HUDEP-2 (cell line): Measurements from ENCODE around the gene CREBZF.
A peak's percentile ranks its signal among the peaks of the same experiment; 100 is the strongest.
"Not testable (repeated sequence)": the region's sequence is repeated elsewhere in the genome, so short reads cannot be mapped to it uniquely, and the experiment has no call there.

Experiments used
- DNase-seq, 76 experiments: peaks; one replicate each; lab custom pipeline; 2025; ENCODE audit not compliant: unreplicated experiment in 76 of 76; lab: John Stamatoyannopoulos, UW

Gene CREBZF

DNA sequence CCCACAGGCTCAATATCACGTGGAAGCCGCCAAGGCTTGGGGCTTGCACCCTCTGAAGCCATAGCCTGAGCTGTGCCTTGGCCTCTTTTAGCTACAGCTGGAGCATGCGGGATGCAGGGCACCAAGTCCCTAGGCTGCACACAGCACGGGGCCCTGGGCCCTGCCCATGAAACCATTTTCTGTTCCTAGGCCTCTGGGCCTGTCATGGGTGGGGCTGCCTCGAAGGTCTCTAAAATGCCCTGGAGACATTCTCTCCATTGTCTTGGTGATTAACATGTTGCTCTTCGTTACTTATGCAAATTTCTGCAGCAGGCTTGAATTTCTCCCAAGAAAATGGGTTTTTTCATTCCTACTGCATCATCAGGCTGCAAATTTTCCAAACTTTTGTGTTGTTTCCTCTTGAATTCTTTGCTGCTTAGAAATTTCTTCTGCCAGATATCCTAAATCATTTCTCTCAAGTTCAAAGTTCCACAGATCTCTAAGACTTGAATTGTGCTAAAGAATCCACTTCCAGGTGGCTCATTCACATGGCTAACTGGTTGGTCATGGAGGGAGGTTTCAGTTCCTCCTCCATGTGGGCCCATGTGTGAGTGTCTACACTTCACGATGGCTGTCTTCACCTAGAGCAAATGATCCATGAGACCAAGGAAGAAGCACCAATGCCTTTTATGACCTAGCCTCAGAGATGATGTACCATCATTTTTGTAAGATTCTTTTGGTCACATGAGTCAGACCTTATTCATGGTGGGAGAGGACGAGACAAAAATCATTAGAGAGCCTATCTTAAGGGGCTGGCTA is 7.4 kb upstream of the CREBZF start:
- no peak for DNase-seq

DNA sequence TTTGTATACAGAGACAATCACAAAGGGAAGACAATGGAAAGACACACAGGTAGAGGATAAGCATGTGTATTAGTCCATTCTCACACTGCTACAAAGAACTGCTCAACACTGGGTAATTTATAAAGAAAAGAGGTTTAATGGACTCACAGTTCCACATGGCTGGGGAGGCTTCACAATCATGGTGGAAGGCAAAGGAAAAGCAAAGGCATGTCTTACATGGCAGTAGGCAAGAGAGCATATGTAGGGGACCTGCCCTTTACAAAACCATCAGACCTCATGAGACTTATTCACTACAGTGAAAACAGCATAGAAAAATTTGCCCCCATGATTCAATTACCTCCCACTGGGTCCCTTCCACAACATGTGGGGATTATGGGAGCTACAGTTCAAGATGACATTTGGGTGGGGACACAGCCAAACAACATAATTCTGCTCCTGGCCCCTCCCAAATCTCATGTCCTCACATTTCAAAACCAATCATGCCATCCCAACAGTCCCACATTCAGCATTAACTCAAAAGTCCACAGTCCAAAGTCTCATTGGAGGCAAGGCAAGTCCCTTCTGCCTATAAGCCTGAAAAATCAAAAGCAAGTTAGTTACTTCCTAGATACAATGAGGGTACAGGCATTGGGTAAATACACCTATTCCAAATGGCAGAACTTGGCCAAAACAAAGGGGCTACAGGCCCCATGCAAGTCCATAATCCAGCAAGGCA is 6.2 kb upstream of the CREBZF start:
- not testable (repeated sequence) for DNase-seq

DNA sequence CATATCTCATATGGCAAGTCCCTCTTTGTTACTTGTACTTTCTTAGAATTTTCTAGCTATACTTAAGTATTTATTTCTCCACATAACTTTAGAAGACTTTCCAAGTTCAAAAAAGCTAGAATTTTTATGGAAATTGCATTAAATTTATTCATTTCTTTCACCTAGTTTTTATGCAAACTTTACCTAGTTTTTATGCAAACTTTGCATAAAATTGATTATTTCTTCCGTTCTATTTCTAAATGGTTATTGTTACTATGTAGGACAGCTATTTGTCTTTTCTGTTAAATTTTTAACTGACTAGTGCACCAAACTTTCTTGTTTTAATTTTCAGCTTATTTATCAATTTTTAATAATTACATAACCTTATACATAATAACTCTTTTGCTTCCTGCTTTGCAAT is 3.2 kb upstream of the CREBZF start:
- no peak for DNase-seq

DNA sequence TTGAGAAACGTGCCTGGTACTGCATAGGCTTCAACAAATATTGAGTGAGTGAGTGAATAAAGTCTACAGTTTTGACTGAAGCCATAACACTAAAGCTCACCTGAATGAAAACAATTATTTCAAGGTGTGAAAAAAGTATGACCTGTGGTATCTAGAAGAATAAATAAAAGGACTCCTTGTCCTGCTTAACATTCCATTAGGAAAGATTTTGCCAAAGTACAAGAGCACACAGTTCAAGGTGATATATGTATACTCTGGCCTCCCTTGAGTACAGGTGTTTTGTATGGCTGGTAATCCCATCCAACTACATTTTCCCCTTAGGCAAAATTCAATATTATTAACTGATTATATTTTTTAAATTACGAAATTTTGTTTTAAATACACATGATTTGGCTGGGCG is 1.8 kb upstream of the CREBZF start:
- no peak for DNase-seq

DNA sequence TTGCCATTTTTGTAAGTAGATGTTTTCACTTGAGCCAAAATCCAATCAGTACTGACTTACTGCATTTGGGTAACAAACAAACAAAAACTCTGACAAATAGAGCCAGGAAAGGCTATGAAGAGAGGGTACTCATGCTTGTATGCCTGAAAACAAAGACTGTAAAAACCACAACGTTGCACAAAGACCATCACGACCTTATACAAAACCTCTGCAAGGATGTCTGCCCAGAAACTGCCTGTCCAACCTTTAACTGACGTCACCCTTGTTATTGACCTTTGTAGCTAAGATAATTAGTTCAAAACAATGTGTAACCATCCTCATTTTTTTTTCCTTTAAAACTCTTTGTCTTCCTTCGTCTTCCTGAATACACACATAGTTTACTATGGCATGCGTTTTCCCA is 804 bp upstream of the CREBZF start:
- no peak for DNase-seq

DNA sequence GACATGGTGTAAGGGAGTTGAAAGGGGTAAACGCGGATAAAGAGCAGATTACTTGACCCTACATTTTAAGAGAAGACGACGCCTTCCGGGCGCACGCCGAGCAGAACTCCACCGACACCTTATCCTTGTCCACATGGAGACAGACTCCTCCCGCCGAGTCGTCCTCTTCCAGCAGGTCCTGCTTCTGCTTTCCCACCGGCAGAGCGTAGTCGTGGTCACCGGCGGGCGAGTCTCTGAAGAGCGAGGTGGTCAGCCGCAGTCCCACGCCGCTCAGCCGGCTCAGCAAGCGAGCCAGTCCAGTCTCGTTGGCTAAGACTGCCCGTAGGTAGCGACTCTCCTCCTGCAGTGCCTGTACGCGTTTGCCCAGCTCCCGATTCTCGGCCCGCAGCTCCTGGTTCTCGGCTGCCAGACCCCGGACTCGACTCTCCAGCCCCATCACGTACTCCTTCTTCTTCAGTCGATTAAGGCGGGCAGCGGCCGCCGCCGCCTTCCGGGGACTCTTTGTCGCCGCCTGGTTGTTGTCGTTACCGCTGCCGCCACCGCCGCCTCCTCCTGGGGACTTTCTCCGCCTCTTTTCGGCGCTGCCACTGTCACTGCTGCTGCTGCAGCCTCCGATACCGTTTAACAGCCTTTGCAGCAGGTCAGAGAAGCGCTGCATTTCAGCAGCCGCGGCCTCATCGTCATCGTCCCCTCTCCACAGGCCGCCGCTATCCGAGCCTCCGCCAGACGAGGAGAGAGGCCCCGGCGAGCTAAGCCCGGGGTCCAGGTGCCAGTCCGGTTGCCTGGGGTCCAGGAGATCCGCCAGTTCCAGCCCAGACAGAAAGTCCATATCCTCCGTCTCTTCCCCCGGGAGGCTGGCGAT is 945 bp downstream of the CREBZF start:
- peak in 67 of 76 experiments; percentile 7 to 75 (median 57) for DNase-seq

DNA sequence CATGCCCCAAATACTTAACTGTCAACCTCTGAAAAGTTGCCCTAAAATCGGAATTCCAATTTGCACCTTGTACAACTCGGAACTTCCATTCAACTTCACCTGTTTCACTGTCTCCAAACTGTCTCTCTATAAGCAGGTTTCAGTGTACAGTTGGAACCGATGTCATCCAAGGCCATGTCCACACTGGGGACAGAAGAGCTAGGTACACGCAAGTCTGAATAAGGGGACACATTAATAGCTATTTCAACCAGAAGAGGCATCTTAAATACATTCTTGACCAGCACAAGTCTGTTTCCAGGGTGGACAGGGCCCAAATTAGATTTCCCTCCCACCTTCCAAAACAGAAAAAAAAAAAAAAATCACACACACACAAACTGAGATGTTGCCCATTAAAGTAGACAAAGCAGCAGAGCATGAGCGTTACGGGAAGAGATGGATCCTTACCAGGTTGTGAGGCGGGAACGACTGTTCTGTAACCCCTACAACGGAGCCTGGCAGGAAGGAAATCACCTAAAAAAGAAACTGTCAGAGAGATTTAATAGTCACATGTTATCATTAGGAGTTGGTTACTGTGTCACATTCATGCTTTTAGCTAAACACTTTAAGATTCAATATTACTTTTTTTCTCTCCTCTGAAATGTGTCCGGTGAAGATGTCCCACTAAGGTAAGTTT is 1.7 kb downstream of the CREBZF start:
- DNase-seq = peak in 1 of 76 experiments; percentile 2

DNA sequence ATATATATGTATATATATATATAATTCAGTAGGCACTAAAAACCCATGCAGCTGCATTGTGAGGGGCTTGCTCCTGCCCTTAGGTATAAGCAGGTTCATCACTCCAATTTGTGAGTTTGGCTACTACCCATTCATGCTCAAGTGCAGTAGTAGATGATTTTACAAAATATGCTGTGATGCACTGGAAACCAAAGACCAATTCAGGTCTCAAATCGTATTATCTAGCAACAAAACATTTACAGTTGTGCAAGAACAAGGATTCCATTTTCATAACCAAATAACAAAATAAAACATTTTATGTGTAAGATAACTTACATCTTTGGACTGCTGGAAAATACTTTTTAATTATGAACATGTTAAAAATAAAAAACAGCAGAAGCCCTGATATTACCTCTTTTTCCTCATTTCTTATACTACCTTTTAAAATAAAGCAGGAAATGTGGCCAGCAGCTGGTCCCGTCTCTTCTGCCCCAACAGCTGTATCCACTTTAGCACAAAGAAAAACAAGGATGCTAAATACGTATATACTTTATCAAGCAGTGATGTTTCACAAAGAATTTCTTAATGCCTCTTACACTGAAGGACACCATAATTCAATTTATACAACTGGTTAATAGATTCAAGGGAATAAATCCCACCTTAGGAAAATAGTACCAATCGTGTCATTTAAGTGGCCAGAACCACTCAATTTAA is 2.8 kb downstream of the CREBZF start:
- no peak for DNase-seq

DNA sequence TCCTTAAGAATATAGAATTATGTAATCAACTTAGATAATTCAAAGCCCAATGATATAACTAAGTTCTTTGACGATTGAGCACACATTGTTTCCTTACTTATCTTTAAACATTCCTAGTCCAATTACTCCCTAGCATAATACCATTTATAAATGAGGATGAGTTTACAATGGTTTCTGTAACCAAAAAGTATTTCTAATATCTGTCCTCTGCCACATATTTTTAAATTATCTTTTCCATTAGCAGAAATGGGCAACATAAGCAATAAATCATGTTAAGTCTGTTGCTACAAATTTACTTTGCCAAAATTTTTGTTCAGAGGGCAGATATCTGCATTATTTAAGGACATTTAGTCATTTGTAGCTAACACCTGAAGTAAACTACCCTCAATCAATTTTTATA is 6.7 kb downstream of the CREBZF start:
- no peak for DNase-seq

DNA sequence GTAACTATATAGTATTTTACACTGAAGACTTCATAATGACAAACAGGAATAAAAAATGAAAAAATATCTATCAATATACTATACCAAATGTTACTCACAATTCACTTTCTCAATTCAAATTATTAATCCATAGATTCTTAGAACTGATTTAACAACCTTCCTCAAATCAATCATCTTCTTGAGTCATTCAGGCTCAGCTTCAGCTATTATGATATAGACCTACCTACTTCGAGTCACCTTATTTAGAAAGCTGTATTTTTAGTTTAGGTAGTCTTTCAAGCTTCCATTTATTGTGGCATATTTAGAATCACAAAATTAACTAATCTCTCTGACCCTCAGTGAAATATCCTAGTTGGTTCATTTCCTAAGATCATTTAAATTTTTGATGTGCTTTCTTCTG is 8.2 kb downstream of the CREBZF start:
- DNase-seq = no peak

DNA sequence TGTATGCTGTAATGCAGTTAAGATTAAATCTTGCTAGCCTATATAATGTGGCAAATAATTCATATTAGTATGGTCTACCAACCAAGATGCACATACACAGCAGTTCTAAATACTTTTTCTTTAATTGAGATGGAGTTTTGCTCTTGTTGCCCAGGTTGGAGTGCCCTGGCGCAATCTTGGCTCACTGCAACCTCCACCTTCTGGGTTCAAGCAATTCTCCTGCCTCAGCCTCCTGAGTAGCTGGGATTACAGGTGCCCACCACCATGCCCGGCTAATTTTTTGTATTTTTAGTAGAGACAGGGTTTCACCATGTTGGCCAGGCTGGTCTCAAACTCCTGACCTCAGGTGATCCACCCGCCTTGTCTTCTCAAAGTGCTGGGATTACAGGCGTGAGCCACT is 10.6 kb downstream of the CREBZF start:
- DNase-seq = not testable (repeated sequence)

DNA sequence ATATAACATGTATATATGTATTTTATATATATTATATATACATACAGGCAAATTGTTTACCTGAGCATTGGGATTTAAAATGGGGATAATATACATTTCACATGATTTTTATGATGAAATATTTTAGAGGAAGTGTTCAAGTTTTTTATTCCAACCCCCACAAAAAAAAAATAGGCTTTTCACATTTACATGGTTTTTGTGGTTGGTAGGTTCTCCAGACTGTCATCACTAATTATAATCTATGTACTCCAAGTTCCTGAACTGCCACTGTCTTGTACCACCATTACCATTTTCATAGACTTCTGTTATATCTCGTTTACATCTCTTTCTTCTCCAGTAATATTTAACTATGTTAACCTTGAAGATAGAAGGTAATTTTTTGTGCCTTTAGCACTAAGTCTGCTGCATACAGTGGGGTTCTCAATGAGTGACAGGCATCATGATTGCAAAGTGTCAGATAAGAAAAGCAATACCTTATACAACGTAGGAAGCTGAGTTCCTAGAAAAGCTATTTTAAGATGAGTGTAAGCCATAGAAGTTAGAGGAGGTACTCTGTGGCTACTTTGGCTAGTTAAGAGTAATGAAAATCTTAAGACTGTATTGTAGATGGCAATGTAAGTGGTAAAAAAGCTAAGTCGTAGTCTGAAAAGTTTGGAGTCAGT is 12.0 kb downstream of the CREBZF start:
- DNase-seq = no peak

DNA sequence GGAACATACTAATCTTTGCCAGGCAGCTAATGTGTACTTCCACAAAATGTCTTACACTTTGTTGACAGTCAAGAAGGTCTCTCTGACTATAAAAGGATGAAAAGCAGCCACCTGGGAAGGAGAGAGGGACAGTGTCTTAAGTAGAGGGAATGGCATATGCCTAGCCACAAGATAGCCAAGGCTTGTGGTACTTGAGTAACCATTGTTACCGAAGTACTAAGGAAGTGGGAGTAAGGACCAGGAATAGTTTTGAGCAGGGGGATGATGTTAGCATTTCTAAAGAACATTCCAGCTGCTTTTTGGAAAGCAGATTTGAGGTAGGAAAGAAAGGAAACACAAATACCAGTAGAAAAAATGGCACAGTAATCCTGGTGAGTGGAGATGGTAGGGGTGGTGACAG is 13.8 kb downstream of the CREBZF start:
- DNase-seq = no peak

DNA sequence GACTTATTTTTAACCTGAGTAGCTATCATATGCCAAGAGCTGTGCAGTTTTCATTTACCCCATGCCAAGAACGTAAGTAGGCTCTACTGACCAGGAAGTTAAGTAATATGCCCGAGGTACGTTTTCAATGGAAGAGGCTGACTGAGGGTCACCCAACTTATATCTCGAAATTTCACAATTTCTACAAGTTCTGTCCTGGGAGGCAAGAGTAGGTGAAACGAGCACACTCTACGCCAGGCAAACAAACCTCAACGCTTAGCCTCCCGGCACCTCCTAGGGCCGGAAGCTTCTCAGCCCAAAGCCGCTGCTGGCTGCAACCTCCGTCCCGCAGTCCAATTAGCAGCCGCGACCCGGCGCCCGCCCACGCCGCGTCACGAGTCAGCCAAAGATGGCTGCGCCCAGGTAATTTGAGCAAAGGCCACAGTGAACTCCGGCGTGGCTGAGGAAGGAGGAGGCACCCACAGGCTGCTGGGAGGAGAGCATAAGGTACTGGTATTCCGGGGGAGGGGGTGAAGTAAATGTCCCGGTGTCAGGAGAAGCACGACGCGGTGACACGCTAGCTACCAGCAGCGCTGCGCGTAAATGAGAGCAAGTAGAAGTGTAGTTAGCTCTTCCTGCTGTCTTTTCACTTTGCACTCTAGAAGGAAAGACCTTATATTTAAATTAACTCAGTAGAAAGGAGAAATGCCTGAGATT is 17.2 kb downstream of the CREBZF start, which contains the start of gene TMEM126A:
TSS of gene TMEM126A (plus strand) at position 364 of the 696 bp plus-strand sequence. CDS start 2,289 bp downstream, outside the sequence.
- peak in 74 of 76 experiments; percentile 16 to 88 (median 75) for DNase-seq

DNA sequence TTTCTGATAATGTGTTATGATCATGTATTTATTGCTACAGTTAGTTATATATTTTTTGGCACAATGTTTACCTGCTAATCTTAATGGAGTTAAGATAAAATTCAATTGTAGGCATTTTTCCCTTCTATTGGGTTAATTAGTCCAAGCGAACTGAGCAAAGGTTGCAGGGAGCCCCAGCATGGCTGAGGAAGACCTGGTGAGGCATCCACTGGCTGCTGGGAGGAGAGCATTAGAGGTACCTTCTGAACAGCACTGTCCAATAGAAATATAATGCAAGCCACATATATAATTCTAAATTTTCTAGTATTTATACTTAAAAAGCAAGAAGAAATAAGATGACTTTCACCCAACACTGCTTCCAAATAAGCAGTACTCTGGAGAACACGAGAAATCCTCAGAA is 17.9 kb downstream of the CREBZF start:
- no peak for DNase-seq

DNA sequence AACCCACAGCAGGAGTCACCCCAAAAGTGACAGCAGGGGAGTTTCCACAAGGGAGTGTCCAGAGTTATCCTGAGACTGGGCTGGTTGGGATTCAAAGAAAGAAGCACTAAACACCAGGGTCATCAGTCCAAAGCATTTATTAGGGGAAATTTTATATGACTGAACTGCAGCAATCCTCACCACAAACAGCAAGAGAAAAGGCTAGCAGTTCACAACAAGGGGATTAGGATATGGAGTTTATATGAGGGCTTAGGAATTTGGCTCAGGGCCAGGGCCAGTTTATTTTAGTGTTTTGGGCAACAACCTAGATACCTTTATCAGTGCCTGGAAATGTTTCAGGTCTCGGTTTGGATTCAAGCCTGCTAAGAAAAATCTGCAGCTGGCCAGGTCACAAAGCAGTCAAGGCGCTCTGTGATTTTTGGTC is 21.7 kb downstream of the CREBZF start:
- no peak for DNase-seq

DNA sequence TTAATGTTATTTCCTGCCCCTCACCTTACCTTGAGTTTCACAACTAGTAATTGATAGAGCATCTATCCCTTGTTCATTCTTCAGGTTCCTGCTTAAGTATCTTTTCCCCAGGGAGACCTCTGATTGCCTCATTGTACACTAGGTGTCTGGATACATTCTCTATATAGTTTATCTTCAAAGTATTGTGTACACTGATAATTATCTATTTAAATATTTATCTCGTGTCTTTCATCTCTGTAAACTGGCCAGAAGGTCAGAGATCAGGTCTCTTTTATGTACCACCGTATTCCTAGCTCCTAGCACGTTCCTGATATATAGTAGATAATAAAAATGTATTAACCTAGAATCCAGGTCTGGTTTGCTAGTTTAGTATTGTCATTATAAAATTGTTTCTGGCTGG is 30.2 kb downstream of the CREBZF start:
- no peak for DNase-seq

DNA sequence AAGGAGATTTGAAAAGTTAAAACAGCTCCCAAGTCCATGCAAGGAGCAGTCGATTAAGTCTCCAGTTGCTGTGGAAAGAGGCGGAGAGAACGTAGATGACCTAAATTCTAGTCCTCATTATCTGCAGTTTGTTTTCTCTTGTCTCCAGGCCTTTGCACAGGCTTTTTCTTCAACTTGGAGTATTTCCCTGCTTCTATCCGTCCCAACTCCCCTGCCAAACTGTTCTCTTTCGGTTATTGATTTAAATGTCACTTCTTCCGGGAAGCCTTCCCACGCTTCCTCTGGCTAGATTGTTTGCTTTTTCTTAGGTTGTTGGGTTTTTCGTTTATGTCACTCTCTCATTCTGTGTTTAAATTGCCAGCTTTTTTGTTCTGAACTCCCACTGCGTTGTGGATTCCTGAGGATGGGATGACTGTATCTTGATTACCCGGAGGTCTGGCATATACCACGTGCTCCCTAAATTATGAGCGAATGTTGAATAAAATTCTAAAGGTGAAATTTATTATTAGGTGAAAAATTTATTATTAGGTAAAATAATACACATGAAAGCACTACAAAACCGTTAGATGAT is 36.1 kb downstream of the CREBZF start:
- DNase-seq = peak in 3 of 76 experiments; percentile 27 to 42 (median 29)
